CD14-positive monocyte (primary cell): ENCODE data around the gene C17orf113. TPM values are rescaled to one million over a fixed set of nuclear protein-coding genes. Genes with fewer than 3 reads are reported as not detected.

Experiments
- DNase-seq, 3 donors: peaks; one replicate each; pipeline ENCODE4 v3.0.0-alpha.2; 2011 to 2022
- H2AFZ ChIP-seq: 2 replicates; pipeline ENCODE4 v1.6.0; 2012; ENCODE audit warnings: mild to moderate bottlenecking, low read depth, low read length, inconsistent platforms; ENCODE audit not compliant: insufficient read depth, poor library complexity, severe bottlenecking
- H3K27ac ChIP-seq, 2 donors: 1 replicate in 1 of 2; 2 replicates in 1 of 2; pipeline ENCODE4 v1.5.1; 2012 to 2013; ENCODE audit warnings: low read length in 2 of 2, control low read depth in 1 of 2, inconsistent platforms in 1 of 2, low read depth in 1 of 2, mild to moderate bottlenecking in 1 of 2
- H3K27me3 ChIP-seq, 2 donors: one replicate each; pipeline versions ENCODE4 v1.6.0 to v1.6.1; 2011 to 2013; ENCODE audit warnings: low read length in 2 of 2; ENCODE audit not compliant: control insufficient read depth in 2 of 2, insufficient read depth in 2 of 2
- H3K36me3 ChIP-seq, 2 donors: replicated peaks in 1 of 2; 1 replicate in 1 of 2; 2 replicates in 1 of 2; pipeline versions ENCODE4 v1.5.1 to v1.6.1; 2012 to 2013; ENCODE audit warnings: low read length in 2 of 2, control low read depth in 1 of 2, inconsistent platforms in 1 of 2, mild to moderate bottlenecking in 1 of 2; ENCODE audit not compliant: insufficient read depth in 2 of 2, control insufficient read depth in 1 of 2
- H3K4me1 ChIP-seq, 2 donors: 1 replicate in 1 of 2; 2 replicates in 1 of 2; pipeline versions ENCODE4 v1.5.1 to v1.6.1; 2012 to 2013; ENCODE audit warnings: low read length in 2 of 2, control low read depth in 1 of 2, inconsistent platforms in 1 of 2, mild to moderate bottlenecking in 1 of 2, moderate library complexity in 1 of 2; ENCODE audit not compliant: insufficient read depth in 2 of 2, control insufficient read depth in 1 of 2
- H3K4me2 ChIP-seq: replicated peaks from 2 replicates; pipeline ENCODE3; 2012; ENCODE audit warnings: low read length, moderate library complexity, mild to moderate bottlenecking; ENCODE audit not compliant: poor library complexity, severe bottlenecking; ENCODE audit errors: extremely low read depth
- H3K4me3 ChIP-seq, 3 experiments: fragments of 200-600 bp in 1 of 3; sonication (generic) in 1 of 3; replicated peaks in 1 of 3; 1 replicate in 2 of 3; 2 replicates in 1 of 3; pipeline ENCODE4 v1.5.1; 2011 to 2013; ENCODE audit warnings: low read length in 3 of 3, mild to moderate bottlenecking in 3 of 3, control low read depth in 2 of 3, low read depth in 2 of 3, inconsistent platforms in 1 of 3, moderate library complexity in 1 of 3
- H3K79me2 ChIP-seq: 2 replicates; pipeline ENCODE4 v1.6.0; 2012; ENCODE audit warnings: mild to moderate bottlenecking, control low read depth, inconsistent platforms, low read length, moderate library complexity; ENCODE audit not compliant: insufficient read depth
- H3K9ac ChIP-seq: 2 replicates; pipeline ENCODE4 v1.6.0; 2017; ENCODE audit warnings: low read length, mild to moderate bottlenecking; ENCODE audit not compliant: insufficient read depth, poor library complexity, severe bottlenecking
- H3K9me3 ChIP-seq, 2 donors: replicated peaks in 1 of 2; 1 replicate in 1 of 2; 2 replicates in 1 of 2; pipeline versions ENCODE4 v1.5.1 to v1.6.1; 2012 to 2013; ENCODE audit warnings: low read length in 2 of 2, control low read depth in 1 of 2; ENCODE audit not compliant: control insufficient read depth in 1 of 2, insufficient read depth in 1 of 2
- H4K20me1 ChIP-seq: 2 replicates; pipeline ENCODE4 v1.6.0; 2012; ENCODE audit warnings: mild to moderate bottlenecking, low read length, control low read depth, moderate library complexity; ENCODE audit not compliant: insufficient read depth
- H3K27ac Mint-ChIP-seq, 7 donors: one replicate each; pipeline ENCODE4 v1.8.0; 2020; ENCODE audit warnings: mild to moderate bottlenecking in 7 of 7, mixed read lengths in 7 of 7, moderate library complexity in 6 of 7, inconsistent platforms in 2 of 7
- H3K27me3 Mint-ChIP-seq, 3 donors: one replicate each; pipeline ENCODE4 v1.8.0; 2021 to 2022; ENCODE audit warnings: low read depth in 3 of 3, mild to moderate bottlenecking in 3 of 3, mixed read lengths in 3 of 3, moderate library complexity in 3 of 3, inconsistent platforms in 1 of 3
- H3K36me3 Mint-ChIP-seq, 2 donors: one replicate each; pipeline ENCODE4 v1.8.0; 2020; ENCODE audit warnings: mixed read lengths in 2 of 2, inconsistent platforms in 1 of 2, mild to moderate bottlenecking in 1 of 2
- H3K4me1 Mint-ChIP-seq: one replicate; pipeline ENCODE4 v1.8.0; 2020; ENCODE audit warnings: mild to moderate bottlenecking, mixed read lengths
- H3K4me3 Mint-ChIP-seq, 2 donors: one replicate each; pipeline ENCODE4 v1.8.0; 2020; ENCODE audit warnings: mild to moderate bottlenecking in 2 of 2, mixed read lengths in 2 of 2, moderate library complexity in 1 of 2
- H3K9me3 Mint-ChIP-seq, 7 donors: one replicate each; pipeline ENCODE4 v1.8.0; 2020 to 2022; ENCODE audit warnings: mixed read lengths in 7 of 7, mild to moderate bottlenecking in 6 of 7, moderate library complexity in 6 of 7, inconsistent platforms in 2 of 7
- WGBS: methylation state at CpG from one replicate; pipeline ENCODE4 v1.1.5; 2013; ENCODE audit warnings: missing lambda C conversion rate; ENCODE audit not compliant: insufficient coverage; 5-methylcytosine and 5-hydroxymethylcytosine counted together
- intact Hi-C, 2 donors: fragments of 100-400 bp; cut with micrococcal nuclease; formaldehyde crosslinking; loops; one replicate each; pipeline versions ENCODE4 v1.15.0 to v1.15.1; 2023
- polyA plus RNA-seq, 3 donors: library from polyadenylated mRNA; depleted of rRNA in 1 of 3; unstranded in 2 of 3; stranded (reverse) in 1 of 3; fragments of 300-500 nt in 2 of 3; fragments of >200 nt in 1 of 3; fragmentation: Illumina TruSeq in 2 of 3; gene quantifications; 1 replicate in 2 of 3; 2 replicates in 1 of 3; pipeline ENCODE4 v1.2.3, GENCODE V29; 2012 to 2021
- TF ChIP-seq, protein P1 (sequence below): fragments of 200-600 bp; IDR thresholded peaks from one replicate; pipeline ENCODE4 v1.8.0; 2022; ENCODE audit warnings: antibody characterized with exemption, mild to moderate bottlenecking

C17orf113 gene
- polyA plus RNA-seq, 3 donors = 0.20 to 0.52 (median 0.28) TPM

DNA sequence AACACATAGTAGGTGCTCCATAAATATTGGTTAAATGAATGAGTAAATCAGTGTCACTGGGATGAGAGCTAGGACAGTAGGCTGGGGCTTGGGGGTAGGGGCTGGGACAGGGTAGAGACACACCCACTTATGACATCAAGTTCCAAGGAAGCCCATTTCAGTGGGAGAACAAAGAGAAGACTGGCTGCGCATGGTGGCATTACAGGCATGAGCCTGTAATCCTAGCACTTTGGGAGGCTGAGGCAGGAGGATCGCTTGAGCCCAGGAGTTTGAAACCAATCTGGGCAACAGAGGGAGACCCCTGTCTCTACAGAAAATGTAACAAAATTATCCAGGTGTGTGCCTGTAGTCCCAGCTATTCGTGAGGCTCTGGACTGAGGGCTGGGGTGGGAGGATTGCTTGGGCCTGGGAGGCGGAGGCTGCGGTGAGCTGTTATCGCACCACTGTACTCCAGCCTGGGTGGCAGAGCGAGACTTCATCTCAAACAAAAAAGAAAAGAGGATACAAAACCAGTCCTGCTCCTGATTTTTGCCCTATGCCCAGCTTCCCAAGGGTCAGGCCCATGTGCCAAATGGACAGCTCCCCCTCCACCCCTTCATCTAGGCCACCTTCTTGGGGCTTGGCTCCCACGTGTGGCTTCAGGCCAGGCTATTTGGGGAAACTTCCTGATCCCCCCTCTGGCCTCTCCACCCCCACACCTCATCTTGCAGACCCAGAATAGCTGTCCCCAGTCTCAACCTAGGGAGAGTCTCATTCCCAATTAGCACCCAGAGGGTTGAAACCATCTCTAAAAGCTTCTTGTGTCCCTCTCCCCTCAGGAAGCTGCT is 40.8 kb upstream of the C17orf113 start:
- no peak overlapping the region for H3K4me2 ChIP-seq
- H3K36me3 Mint-ChIP-seq = no peaks in the 10 kb centered on the region
- no peaks in the 10 kb centered on the region for H3K79me2 ChIP-seq
- H3K9ac ChIP-seq = no peak overlapping the region
- no peaks in the 10 kb centered on the region for H3K9me3 Mint-ChIP-seq
- no peak overlapping the region for H3K4me3 ChIP-seq
- no peaks in the 10 kb centered on the region for H3K36me3 ChIP-seq
- H3K9me3 ChIP-seq = no peaks in the 10 kb centered on the region
- no peaks in the 10 kb centered on the region for H3K4me1 Mint-ChIP-seq
- H4K20me1 ChIP-seq = no peaks in the 10 kb centered on the region
- H3K27ac ChIP-seq = no peak overlapping the region
- H3K27me3 Mint-ChIP-seq = peaks cover 3 to 7% (median 7%) of the 10 kb centered on the region in 3 donors
- no peaks in the 10 kb centered on the region for H3K4me1 ChIP-seq
- no peak overlapping the region for H3K27ac Mint-ChIP-seq
- no peak overlapping the region for H2AFZ ChIP-seq
- H3K27me3 ChIP-seq = no peaks in the 10 kb centered on the region
- 83% methylated on average over 6 of the region's 8 CpGs for WGBS
- TF ChIP-seq, protein P1, sequence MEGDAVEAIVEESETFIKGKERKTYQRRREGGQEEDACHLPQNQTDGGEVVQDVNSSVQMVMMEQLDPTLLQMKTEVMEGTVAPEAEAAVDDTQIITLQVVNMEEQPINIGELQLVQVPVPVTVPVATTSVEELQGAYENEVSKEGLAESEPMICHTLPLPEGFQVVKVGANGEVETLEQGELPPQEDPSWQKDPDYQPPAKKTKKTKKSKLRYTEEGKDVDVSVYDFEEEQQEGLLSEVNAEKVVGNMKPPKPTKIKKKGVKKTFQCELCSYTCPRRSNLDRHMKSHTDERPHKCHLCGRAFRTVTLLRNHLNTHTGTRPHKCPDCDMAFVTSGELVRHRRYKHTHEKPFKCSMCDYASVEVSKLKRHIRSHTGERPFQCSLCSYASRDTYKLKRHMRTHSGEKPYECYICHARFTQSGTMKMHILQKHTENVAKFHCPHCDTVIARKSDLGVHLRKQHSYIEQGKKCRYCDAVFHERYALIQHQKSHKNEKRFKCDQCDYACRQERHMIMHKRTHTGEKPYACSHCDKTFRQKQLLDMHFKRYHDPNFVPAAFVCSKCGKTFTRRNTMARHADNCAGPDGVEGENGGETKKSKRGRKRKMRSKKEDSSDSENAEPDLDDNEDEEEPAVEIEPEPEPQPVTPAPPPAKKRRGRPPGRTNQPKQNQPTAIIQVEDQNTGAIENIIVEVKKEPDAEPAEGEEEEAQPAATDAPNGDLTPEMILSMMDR = no peak
- H3K4me3 Mint-ChIP-seq = no peak overlapping the region
- intact Hi-C loops = no loop called here
- no peak for DNase-seq

DNA sequence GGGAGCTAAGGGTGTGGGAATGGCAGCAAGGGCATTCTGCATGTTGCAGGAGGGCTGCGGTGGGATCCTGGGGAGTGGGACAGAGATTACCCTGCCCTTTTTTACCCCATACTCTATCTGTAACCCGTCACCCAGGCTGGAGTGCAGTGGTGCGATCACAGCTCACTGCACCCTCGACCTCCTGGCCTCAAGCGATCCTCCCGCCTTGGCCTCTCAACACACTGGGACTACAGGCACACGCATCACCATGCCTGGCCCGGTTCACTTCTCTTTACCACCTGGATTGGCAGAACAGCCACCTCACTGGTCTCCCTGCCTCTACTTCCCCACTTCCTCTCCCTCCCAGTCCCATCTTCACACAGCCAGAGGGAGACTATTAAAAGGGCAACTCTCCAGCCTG is 38.3 kb upstream of the C17orf113 start:
- H3K4me1 ChIP-seq = no peaks in the 10 kb centered on the region
- H3K9me3 ChIP-seq = no peaks in the 10 kb centered on the region
- H3K4me2 ChIP-seq = no peak overlapping the region
- no peak overlapping the region for H2AFZ ChIP-seq
- intact Hi-C loops = no loop called here
- H3K27ac ChIP-seq = no peak overlapping the region
- no peaks in the 10 kb centered on the region for H3K27me3 ChIP-seq
- H3K27ac Mint-ChIP-seq = no peak overlapping the region
- no peak overlapping the region for H3K4me3 Mint-ChIP-seq
- TF ChIP-seq, protein P1 = no peak
- 98% methylated on average over 7 of the region's 8 CpGs for WGBS
- peaks cover 5 to 7% (median 7%) of the 10 kb centered on the region in 3 donors for H3K27me3 Mint-ChIP-seq
- H3K4me3 ChIP-seq = no peak overlapping the region
- H3K36me3 Mint-ChIP-seq = no peaks in the 10 kb centered on the region
- DNase-seq = no peak
- H4K20me1 ChIP-seq = no peaks in the 10 kb centered on the region
- H3K36me3 ChIP-seq = no peaks in the 10 kb centered on the region
- H3K4me1 Mint-ChIP-seq = no peaks in the 10 kb centered on the region
- H3K9me3 Mint-ChIP-seq = no peaks in the 10 kb centered on the region
- no peak overlapping the region for H3K9ac ChIP-seq
- H3K79me2 ChIP-seq = no peaks in the 10 kb centered on the region
